GM10266 (cell line): Measurements from ENCODE around the gene RPRML.

Experiments
- DNase-seq: peaks from one replicate; pipeline ENCODE4 v3.0.0; 2012; ENCODE audit errors: extremely low spot score
- CTCF ChIP-seq: IDR thresholded peaks from 2 replicates; pipeline ENCODE4 v1.5.1; 2012; ENCODE audit warnings: mild to moderate bottlenecking, low read depth; ENCODE audit not compliant: control insufficient read depth, insufficient read depth; ENCODE audit errors: missing control alignments

Gene RPRML

GRCh38 chr17:46930051-46930450 is 49.0 kb downstream of the RPRML start:
- TF ChIP-seq CTCF = no peak
- no peak for DNase-seq

- DNase-seq = no peak
- no peak for TF ChIP-seq CTCF
These were observed 49.6 kb downstream of the RPRML start for GRCh38 chr17:46929413-46929812.

GRCh38 chr17:46928467-46929261 is 50.4 kb downstream of the RPRML start:
- DNase-seq = no peak
- TF ChIP-seq CTCF = no peak
